ENCODE results near the gene ARHGAP23.

The ARHGAP23 gene

GRCh38 chr17:38545531-38546225, 117.4 kb downstream of the ARHGAP23 start:
- TF ChIP-seq REST (IDR thresholded peaks at IDR 0.05; ENCODE audit: low read depth) = no peak

- TF ChIP-seq TCF12 (IDR thresholded peaks at IDR 0.05; ENCODE audit: low read depth) (no peak), CREB1 (IDR thresholded peaks at IDR 0.05; ENCODE audit: low read depth) (no peak), YY1 (IDR thresholded peaks at IDR 0.05; ENCODE audit: low read depth) (no peak), ZBTB7A (IDR thresholded peaks at IDR 0.05; ENCODE audit: low read depth) (no peak), RAD21 (IDR thresholded peaks at IDR 0.05; ENCODE audit: low read depth) (no peak), EP300 (IDR thresholded peaks at IDR 0.05; ENCODE audit: borderline replicate concordance) (no peak), EGR1 (IDR thresholded peaks at IDR 0.05) (no peak), CEBPB (IDR thresholded peaks at IDR 0.05) (no peak)
Measured at GRCh38 chr17:38546396-38546795, 118.1 kb downstream of the ARHGAP23 start.

- no peak for TF ChIP-seq EP300 (IDR thresholded peaks at IDR 0.05; ENCODE audit: borderline replicate concordance)
- TF ChIP-seq, protein P1, sequence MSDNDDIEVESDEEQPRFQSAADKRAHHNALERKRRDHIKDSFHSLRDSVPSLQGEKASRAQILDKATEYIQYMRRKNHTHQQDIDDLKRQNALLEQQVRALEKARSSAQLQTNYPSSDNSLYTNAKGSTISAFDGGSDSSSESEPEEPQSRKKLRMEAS (IDR thresholded peaks at IDR 0.05) = no peak
- no peak for TF ChIP-seq NFIC (IDR thresholded peaks at IDR 0.05)
- no peak for TF ChIP-seq CREB1 (IDR thresholded peaks at IDR 0.05; ENCODE audit: low read depth)
- no peak for TF ChIP-seq CEBPB (IDR thresholded peaks at IDR 0.05)
- TF ChIP-seq EGR1 (IDR thresholded peaks at IDR 0.05) = no peak
- no peak for TF ChIP-seq YY1 (IDR thresholded peaks at IDR 0.05; ENCODE audit: low read depth)
- TF ChIP-seq TEAD4 (IDR thresholded peaks at IDR 0.05) = no peak
Measured at GRCh38 chr17:38547444-38547843, 119.2 kb downstream of the ARHGAP23 start.

- TF ChIP-seq CEBPB (IDR thresholded peaks at IDR 0.05) = no peak
- TF ChIP-seq REST (IDR thresholded peaks at IDR 0.05; ENCODE audit: low read depth) = no peak
- TF ChIP-seq TCF12 (IDR thresholded peaks at IDR 0.05; ENCODE audit: low read depth) = no peak
- no peak for TF ChIP-seq FOXM1 (IDR thresholded peaks at IDR 0.05; ENCODE audit: borderline replicate concordance, low read depth)
- TF ChIP-seq RAD21 (IDR thresholded peaks at IDR 0.05; ENCODE audit: low read depth) = no peak
- TF ChIP-seq USF1 (IDR thresholded peaks at IDR 0.05) = no peak
- TF ChIP-seq, protein P1 (IDR thresholded peaks at IDR 0.05) = no peak
Measured at GRCh38 chr17:38549285-38549684, 121.0 kb downstream of the ARHGAP23 start.

GRCh38 chr17:38550661-38551060, 122.4 kb downstream of the ARHGAP23 start:
- TF ChIP-seq TCF12 (IDR thresholded peaks at IDR 0.05; ENCODE audit: low read depth) (no peak), REST (IDR thresholded peaks at IDR 0.05; ENCODE audit: low read depth) (no peak), YY1 (IDR thresholded peaks at IDR 0.05; ENCODE audit: low read depth) (no peak), RAD21 (IDR thresholded peaks at IDR 0.05; ENCODE audit: low read depth) (no peak), CREB1 (IDR thresholded peaks at IDR 0.05; ENCODE audit: low read depth) (no peak), TEAD4 (IDR thresholded peaks at IDR 0.05) (no peak), FOXM1 (IDR thresholded peaks at IDR 0.05; ENCODE audit: borderline replicate concordance, low read depth) (no peak), NFIC (IDR thresholded peaks at IDR 0.05) (no peak), ZBTB7A (IDR thresholded peaks at IDR 0.05; ENCODE audit: low read depth) (no peak), TAF1 (IDR thresholded peaks at IDR 0.05; ENCODE audit: low read depth) (no peak), EP300 (IDR thresholded peaks at IDR 0.05; ENCODE audit: borderline replicate concordance) (no peak), USF1 (IDR thresholded peaks at IDR 0.05) (no peak), EGR1 (IDR thresholded peaks at IDR 0.05) (no peak), CEBPB (IDR thresholded peaks at IDR 0.05) (no peak)
- TF ChIP-seq, protein P1 (IDR thresholded peaks at IDR 0.05) = no peak
